Glutamatergic neuron (in vitro differentiated cells): ENCODE results near the gene PFN1. TPM values are rescaled to one million over a fixed set of nuclear protein-coding genes. Genes with fewer than 3 reads are reported as not detected.
"Not testable (repeated sequence)": the region's sequence is repeated elsewhere in the genome, so short reads cannot be mapped to it uniquely, and the experiment has no call there.

Experiments used
- DNase-seq: peaks from one replicate; pipeline ENCODE4 v3.0.0; 2022
- H3K27ac Mint-ChIP-seq: one replicate; pipeline ENCODE4 v1.8.0; 2020; ENCODE audit warnings: mild to moderate bottlenecking, mixed read lengths, inconsistent platforms; ENCODE audit not compliant: unreplicated experiment
- H3K27me3 Mint-ChIP-seq: one replicate; pipeline ENCODE4 v1.8.0; 2020; ENCODE audit warnings: mild to moderate bottlenecking, moderate library complexity, mixed read lengths, inconsistent platforms; ENCODE audit not compliant: unreplicated experiment
- H3K36me3 Mint-ChIP-seq: one replicate; pipeline ENCODE4 v1.8.0; 2020; ENCODE audit warnings: mild to moderate bottlenecking, mixed read lengths, inconsistent platforms; ENCODE audit not compliant: unreplicated experiment
- H3K4me1 Mint-ChIP-seq: one replicate; pipeline ENCODE4 v1.8.0; 2020; ENCODE audit warnings: mild to moderate bottlenecking, low read depth, mixed read lengths, inconsistent platforms; ENCODE audit not compliant: unreplicated experiment
- H3K4me3 Mint-ChIP-seq: one replicate; pipeline ENCODE4 v1.8.0; 2020; ENCODE audit warnings: mild to moderate bottlenecking, mixed read lengths, inconsistent platforms; ENCODE audit not compliant: unreplicated experiment
- H3K9me3 Mint-ChIP-seq: one replicate; pipeline ENCODE4 v1.8.0; 2020; ENCODE audit warnings: mild to moderate bottlenecking, moderate library complexity, mixed read lengths, inconsistent platforms; ENCODE audit not compliant: unreplicated experiment
- CTCF ChIP-seq: fragments of 200-600 bp; sonication (generic); IDR thresholded peaks from one replicate; pipeline ENCODE4 v1.5.0; 2021; ENCODE audit not compliant: partially characterized antibody, unreplicated experiment
- total RNA-seq: library from RNA; stranded (reverse); fragmentation: NEBNext Ultra II Directional; extraction: Animal tissue kit (Norgen Biotek cat#: 25700); gene quantifications from one replicate; pipeline ENCODE4 v1.2.1, GENCODE V29; 2021; ENCODE audit not compliant: unreplicated experiment

Gene PFN1
- total RNA-seq, 1 donor from 2014 or later: 356 TPM

DNA sequence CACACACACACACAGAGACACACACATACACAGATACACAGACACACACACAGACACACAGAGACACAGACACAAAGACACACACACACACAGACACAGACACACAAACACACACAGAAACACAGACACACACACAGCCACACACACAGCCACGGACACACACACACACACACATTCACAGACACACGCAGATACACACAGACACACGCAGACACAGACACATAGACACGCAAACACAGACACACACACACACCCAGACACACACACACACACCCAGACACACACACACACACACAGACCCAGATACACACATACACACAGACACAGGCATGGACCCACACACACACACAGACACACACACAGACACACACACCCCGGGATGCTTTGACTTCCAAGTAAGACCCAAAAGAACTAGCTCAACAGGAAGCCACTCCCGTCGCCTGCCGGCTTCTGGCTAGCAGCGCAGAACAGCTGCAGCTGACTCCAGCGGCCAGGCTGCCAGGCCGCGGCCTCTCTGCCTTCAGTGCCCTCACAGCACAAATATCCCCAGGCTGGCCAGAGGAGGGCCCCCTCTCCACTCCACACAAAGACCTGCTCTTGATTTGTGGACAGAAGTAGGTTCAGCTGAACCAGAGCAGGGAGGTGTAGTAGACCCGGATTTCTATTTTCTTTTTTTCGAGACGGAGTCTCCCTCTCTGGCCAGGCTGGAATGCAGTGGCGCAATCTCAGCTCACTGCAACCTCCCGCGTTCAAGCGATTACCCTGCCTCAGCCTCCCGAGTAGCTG, 39.4 kb downstream of the PFN1 start:
- Mint-ChIP-seq H3K4me1 (peaks cover 3% of the 10 kb centered on the region), H3K27ac (no peak overlapping the region), H3K27me3 (peaks cover 11% of the 10 kb centered on the region), H3K9me3 (peaks cover 4% of the 10 kb centered on the region), H3K4me3 (no peak overlapping the region), H3K36me3 (no peaks in the 10 kb centered on the region)
- peak; percentile 90 for DNase-seq
- TF ChIP-seq CTCF: peak; percentile 74

DNA sequence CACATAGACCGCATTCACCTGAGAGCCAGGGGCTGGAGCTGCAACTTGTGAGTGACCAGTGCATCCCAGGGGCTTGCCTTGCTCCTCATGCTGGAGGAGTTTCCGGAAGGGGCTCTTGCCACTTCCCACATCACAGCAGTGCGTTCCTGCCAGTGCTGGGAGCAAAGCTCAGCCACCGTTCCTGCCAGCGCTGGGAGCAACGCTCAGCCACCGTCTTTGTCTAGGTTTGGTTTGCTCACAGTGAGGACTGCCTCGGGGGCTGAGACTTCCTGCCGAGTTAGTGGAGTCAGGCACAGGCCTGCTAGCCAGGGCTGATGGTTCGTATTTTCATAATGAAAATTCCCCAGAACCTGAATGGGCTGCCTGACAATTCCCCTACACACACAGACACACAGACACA, 40.0 kb downstream of the PFN1 start:
- H3K9me3 Mint-ChIP-seq: peaks cover 4% of the 10 kb centered on the region
- H3K36me3 Mint-ChIP-seq: no peaks in the 10 kb centered on the region
- peaks cover 14% of the 10 kb centered on the region for H3K27me3 Mint-ChIP-seq
- H3K4me1 Mint-ChIP-seq: peaks cover 7% of the 10 kb centered on the region
- DNase-seq: peak; percentile 31
- TF ChIP-seq CTCF: no peak
- no peak overlapping the region for H3K27ac Mint-ChIP-seq
- H3K4me3 Mint-ChIP-seq: no peak overlapping the region

DNA sequence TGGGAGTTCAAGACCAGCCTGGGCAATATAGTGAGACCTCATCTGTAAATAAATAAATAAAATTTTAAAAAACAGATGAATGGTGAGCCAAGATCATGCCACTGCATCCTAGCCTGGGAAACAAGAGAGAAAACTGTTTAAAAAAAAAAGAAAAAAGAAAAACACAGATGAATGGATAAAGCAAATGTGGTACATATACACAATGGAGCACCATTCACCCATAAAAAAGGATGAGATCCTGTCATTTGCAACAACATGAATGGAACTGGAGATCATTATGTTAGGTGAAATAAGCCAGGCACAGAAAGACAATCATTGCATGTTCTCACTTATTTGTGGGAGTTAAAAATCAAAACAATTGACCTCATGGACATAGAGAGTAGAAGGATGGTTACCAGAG, 41.7 kb downstream of the PFN1 start:
- not testable (repeated sequence) for H3K9me3 Mint-ChIP-seq, DNase-seq, H3K4me1 Mint-ChIP-seq, H3K36me3 Mint-ChIP-seq, H3K27ac Mint-ChIP-seq, H3K4me3 Mint-ChIP-seq
- peaks cover 20% of the 10 kb centered on the region for H3K27me3 Mint-ChIP-seq

GRCh38 chr17:4903051-4903818, 45.1 kb downstream of the PFN1 start, which contains the start of gene CHRNE:
CHRNE (minus strand) TSS chr17:4903098; CDS start chr17:4903063, 35 bp downstream.
- Mint-ChIP-seq H3K4me3 (no peak within 1 kb of the TSS), H3K27ac (peak within 1 kb of the TSS; percentile 0)
- TF ChIP-seq CTCF: peak; percentile 79

DNA sequence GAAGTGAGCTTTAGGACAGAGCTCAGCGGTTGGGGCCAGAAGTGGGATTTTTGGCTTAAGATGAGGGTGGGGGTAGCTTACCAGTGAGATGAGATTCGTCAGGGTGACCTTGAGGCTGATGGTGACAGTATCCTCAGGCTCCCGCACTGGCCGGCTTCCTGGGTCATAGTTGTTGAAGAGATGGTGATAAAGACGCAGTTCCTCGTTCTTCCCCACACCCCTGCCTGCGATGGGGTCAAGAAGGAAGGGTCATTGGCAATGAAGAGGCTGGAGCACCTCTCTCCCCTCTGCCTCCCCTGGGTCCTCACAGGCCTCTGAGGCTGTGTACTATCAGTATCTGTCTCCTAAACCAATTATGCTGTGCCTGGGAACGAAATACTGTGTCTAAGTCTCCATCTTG, 45.8 kb downstream of the PFN1 start:
- Mint-ChIP-seq H3K9me3 (peaks cover 6% of the 10 kb centered on the region), H3K27ac (no peak overlapping the region)

More at GRCh38 chr17:4903051-4903818, 45.1 kb downstream of the PFN1 start, which contains the start of gene CHRNE:
- peaks cover 6% of the 10 kb centered on the region for H3K9me3 Mint-ChIP-seq
- no peaks in the 10 kb centered on the region for H3K36me3 Mint-ChIP-seq
- peak; percentile 78 for DNase-seq
- peaks cover 20% of the 10 kb centered on the region for H3K27me3 Mint-ChIP-seq
- H3K4me1 Mint-ChIP-seq: peaks cover 10% of the 10 kb centered on the region

More for the DNA sequence above, 45.8 kb downstream of the PFN1 start:
- DNase-seq: no peak
- Mint-ChIP-seq H3K36me3 (no peaks in the 10 kb centered on the region), H3K27me3 (peaks cover 20% of the 10 kb centered on the region), H3K4me3 (no peak overlapping the region), H3K4me1 (peaks cover 10% of the 10 kb centered on the region)
- no peak for TF ChIP-seq CTCF
